ENCODE data around the gene ATG5.
"Not testable (repeated sequence)": the region's sequence is repeated elsewhere in the genome, so short reads cannot be mapped to it uniquely, and the experiment has no call there.

ATG5 gene

DNA sequence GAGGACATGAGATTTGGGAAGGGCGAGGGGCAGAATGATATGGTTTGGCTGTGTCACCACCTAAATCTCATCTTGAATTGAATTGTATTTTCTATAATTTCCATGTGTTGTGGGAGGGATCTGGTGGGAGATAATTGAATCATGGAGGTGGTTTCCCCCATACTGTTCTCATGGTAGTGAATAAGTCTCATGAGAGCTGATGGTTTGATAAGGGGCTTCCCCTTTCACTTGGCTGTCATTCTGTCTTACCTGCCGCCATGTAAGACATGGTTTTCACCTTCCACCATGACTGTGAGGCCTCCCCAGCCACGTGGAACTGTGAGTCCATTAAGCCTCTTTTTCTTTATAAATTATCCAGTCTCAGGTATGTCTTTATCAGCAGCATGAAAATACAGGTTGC is 173.1 kb downstream of the ATG5 start:
- DNase-seq: not testable (repeated sequence)

- no peak for DNase-seq
These were observed 176.0 kb downstream of the ATG5 start for GRCh38 chr6:106149472-106150069.

GRCh38 chr6:106147476-106147875 is 178.1 kb downstream of the ATG5 start:
- DNase-seq: no peak

DNA sequence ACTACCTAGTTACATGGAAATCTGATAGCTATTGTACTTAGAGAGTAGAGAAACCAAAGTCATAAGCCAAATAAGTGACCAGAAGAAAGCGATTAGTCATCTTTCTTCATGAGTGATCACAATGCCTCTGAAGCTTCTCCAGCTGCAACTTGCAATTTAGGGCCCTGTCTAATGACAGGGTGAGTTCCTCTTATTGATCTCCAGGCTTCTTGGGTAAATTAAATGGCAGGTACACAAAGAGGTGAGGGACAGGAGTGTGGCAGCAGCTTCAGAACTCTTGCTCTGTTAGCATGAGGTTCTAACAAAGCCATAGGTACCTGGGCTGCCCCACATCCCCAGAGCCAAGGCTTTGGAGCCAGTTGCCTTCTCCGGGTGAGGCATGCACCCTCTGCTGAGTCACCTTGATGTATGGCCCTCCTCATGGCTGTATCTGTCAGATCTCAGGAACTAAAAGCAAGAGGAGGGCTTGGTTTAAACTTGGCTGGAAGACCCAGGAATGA is 178.7 kb downstream of the ATG5 start:
- no peak for DNase-seq

DNA sequence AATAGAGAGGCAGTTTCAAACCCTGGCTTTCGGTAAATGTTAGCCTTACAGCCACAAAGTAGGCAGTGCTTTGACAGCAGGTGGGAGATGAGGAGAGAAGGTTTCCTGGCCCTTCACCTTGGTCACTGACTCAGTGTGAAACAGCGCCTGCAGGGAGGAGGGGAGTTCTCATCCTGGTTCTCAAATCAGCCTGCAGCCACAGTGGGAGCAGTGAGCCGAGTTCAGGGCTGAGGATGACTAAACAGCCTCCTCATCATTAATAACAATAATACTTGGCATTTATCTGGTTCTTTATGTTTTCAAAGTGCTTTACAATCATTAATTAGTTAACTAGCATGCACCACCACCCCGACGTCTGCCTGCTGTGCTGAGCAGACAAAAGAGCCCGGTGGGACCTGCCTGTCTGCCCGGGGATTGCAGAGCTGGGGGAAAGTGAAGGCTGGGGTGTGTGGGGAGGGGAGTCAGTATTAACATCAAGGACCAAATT is 179.8 kb downstream of the ATG5 start:
- no peak for DNase-seq

- DNase-seq: no peak
These were observed 180.4 kb downstream of the ATG5 start for GRCh38 chr6:106145144-106145543.

DNA sequence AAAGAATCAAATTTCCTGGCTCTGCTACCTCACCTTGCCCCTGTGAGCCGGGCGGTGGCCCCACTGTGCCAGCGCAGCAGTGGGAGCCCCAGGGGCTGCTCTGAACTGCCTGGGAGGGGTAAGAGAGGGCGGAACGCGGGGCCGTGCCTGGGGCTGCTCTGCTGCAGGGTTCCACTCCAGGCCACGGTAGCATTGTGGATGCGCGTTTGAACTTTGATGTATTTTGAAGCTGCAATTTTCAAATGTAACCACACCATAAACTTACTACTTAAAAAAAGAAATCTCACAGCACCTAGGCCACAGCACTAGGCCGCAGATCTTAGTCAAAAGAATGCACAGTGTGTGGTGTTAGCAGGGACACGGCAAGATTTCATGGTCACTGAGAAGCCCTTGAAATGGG is 181.9 kb downstream of the ATG5 start:
- no peak for DNase-seq

DNA sequence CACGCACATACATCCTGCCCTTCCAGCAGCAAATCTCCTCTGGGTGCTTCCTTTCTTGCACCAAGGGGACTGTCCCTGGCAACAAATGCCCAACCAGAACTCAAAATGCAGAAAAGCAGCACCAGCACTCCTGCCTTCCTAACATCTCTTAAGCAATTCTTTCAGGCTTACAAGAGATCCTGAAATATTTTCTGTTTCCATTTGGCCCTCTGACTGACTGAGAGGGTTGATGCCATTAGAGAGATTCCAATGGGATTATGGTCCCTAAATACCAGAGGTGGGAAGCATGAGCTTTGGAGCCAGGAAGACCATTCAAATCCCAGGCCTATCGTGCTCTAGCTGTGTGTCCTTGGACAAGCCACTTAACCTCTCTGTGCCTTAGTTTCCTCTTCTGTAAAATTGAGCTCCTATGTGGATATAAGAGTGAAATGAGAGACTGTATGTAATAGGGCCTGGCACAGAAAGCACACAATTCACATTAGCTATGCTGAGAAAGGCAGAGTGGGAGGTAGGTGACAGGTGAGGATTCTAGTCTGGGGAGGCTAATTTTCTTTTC is 182.6 kb downstream of the ATG5 start:
- no peak for DNase-seq

- DNase-seq: peak in 1 of 2 experiments; percentile 31
These were observed 183.9 kb downstream of the ATG5 start for GRCh38 chr6:106141441-106142237.

DNA sequence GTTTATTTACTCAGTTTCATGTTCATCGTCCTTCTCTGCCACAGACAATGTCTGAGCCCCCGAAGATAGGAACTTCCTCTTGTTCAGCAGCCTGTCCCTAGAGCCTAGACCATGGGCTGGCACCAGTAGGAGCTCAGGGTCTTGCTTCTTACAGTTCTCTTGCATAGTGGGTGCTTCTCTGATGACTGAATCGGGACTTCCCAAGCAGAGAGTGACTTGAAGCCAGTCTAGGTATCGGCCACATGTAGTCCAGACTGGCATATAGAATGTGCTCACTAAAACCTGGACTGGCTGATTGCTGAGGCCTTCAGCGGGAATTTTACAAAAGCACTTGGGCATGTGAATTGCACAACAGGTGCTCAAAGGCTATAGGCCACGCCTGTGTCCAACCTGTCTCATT is 187.4 kb downstream of the ATG5 start:
- DNase-seq: no peak

DNA sequence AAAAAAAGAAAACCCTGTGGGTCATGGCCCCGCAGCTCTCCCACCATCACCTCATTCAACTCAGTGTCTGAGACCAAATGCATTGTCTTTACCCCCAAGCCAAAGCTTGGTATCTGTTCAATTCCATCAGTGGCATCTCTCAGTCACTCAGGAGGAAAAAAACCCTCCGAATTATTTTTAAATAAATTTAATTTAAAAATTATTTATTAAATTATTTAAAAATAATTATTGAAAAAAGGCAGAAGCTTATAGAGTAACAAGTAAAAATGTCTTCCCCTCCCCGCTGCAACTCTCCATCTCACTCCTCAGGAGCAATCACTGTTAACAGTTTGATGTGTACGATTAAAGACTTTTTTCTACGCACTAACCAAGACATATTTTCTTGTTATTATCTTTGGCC is 188.7 kb downstream of the ATG5 start:
- no peak for DNase-seq

GRCh38 chr6:106135911-106136571 is 189.5 kb downstream of the ATG5 start:
- DNase-seq: no peak

DNA sequence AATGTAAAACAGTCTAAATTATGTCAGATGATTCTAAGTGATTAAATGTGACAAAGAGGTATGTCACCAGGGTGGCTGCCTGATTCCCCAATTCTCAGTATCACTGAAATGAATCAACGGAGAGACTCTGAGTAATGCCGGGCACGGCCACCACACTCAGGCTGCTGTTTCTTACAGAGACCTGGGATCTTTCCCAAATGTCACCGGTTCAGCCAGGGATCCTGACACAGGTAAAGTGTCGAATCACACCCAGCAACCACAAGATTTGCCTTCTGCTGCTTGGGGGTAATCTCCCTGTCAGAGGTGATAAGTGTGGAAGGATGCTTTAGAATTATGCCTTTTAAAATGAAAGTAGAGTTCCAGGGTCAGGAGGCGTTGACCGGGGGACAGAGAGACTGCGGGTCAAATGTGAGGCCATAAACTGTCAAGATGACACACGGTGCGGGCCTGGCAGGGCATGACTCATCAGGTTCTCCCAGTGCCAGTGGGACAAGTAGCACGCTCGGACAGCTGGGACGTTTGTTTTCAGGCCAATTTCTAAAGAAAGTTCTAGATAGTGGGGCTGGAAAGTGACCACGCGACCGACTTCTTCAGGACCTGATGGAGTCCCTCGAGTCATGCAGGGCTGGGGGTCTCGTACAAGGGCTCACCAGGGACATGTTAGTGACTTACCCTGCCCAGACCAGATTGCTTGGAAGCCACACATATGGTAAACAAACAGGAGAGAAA is 190.5 kb downstream of the ATG5 start:
- peak in 1 of 2 experiments; percentile 25 for DNase-seq
